Fibroblast of mammary gland (primary cell): ENCODE results near the gene LDB2.

Experiments
- DNase-seq: peaks from one replicate; pipeline ENCODE4 v3.0.0-alpha.2; 2010; ENCODE audit warnings: low read depth
- H3K4me3 ChIP-seq: 2 replicates; pipeline ENCODE4 v1.5.1; 2011; ENCODE audit warnings: low read depth, mild to moderate bottlenecking, low read length, moderate library complexity; ENCODE audit not compliant: control insufficient read depth
- CTCF ChIP-seq: conservative IDR thresholded peaks from 2 replicates; pipeline ENCODE4 v1.5.1; 2011; ENCODE audit warnings: low read depth, low read length, inconsistent platforms; ENCODE audit not compliant: control insufficient read depth, insufficient read depth

The LDB2 gene

GRCh38 chr4:16846540-16847117 is 51.8 kb downstream of the LDB2 start:
- no peak overlapping the region for H3K4me3 ChIP-seq
- TF ChIP-seq CTCF: no peak

GRCh38 chr4:16844816-16845586 is 53.4 kb downstream of the LDB2 start:
- no peak overlapping the region for H3K4me3 ChIP-seq
- peak; percentile 48 for DNase-seq
- TF ChIP-seq CTCF: no peak

More at GRCh38 chr4:16846540-16847117, 51.8 kb downstream of the LDB2 start:
- DNase-seq: no peak

- DNase-seq: peak; percentile 90
- no peak for TF ChIP-seq CTCF
- H3K4me3 ChIP-seq: no peak overlapping the region
Observed at GRCh38 chr4:16843831-16844508, 54.5 kb downstream of the LDB2 start.

GRCh38 chr4:16838226-16838875 is 60.1 kb downstream of the LDB2 start:
- DNase-seq: no peak
- TF ChIP-seq CTCF: no peak
- H3K4me3 ChIP-seq: no peak overlapping the region

GRCh38 chr4:16837475-16837874 is 61.0 kb downstream of the LDB2 start:
- DNase-seq: no peak
- no peak overlapping the region for H3K4me3 ChIP-seq
- no peak for TF ChIP-seq CTCF

- no peak overlapping the region for H3K4me3 ChIP-seq
- DNase-seq: no peak
- TF ChIP-seq CTCF: no peak
Observed at GRCh38 chr4:16836324-16836723, 62.1 kb downstream of the LDB2 start.
